CMK (cell line): Measurements from ENCODE around the gene CFP.

Source experiments
- DNase-seq: peaks from one replicate; pipeline ENCODE4 v3.0.0-alpha.2; 2010; ENCODE audit warnings: low read depth

Gene CFP

GRCh38 chrX:47574076-47574546 is 55.6 kb downstream of the CFP start:
- DNase-seq, result no peak

GRCh38 chrX:47573341-47574075 is 56.2 kb downstream of the CFP start:
- DNase-seq, result no peak
